ENCODE measurements around the gene PRDM16.

- TF ChIP-seq, protein P1, sequence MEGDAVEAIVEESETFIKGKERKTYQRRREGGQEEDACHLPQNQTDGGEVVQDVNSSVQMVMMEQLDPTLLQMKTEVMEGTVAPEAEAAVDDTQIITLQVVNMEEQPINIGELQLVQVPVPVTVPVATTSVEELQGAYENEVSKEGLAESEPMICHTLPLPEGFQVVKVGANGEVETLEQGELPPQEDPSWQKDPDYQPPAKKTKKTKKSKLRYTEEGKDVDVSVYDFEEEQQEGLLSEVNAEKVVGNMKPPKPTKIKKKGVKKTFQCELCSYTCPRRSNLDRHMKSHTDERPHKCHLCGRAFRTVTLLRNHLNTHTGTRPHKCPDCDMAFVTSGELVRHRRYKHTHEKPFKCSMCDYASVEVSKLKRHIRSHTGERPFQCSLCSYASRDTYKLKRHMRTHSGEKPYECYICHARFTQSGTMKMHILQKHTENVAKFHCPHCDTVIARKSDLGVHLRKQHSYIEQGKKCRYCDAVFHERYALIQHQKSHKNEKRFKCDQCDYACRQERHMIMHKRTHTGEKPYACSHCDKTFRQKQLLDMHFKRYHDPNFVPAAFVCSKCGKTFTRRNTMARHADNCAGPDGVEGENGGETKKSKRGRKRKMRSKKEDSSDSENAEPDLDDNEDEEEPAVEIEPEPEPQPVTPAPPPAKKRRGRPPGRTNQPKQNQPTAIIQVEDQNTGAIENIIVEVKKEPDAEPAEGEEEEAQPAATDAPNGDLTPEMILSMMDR (conservative IDR thresholded peaks at IDR 0.05): no peak
- no peak for TF ChIP-seq ZFX (IDR thresholded peaks at IDR 0.05)
These were observed 30.9 kb downstream of the PRDM16 start for GRCh38 chr1:3099861-3100260.

Data from C4-2B (cell line).